GM12892 (cell line): Measurements from ENCODE around the gene SVIL.
"Not testable (repeated sequence)": the region's sequence is repeated elsewhere in the genome, so short reads cannot be mapped to it uniquely, and the experiment has no call there.

Experiments
- DNase-seq: peaks from one replicate; pipeline ENCODE4 v3.0.0; 2011; ENCODE audit not compliant: insufficient read length
- FAIRE-seq: peaks from 2 replicates; lab custom pipeline; 2011; peaks lifted over from hg19 to GRCh38; lab: Jason Lieb, UNC
- POLR2A ChIP-seq: IDR thresholded peaks from 2 replicates; pipeline ENCODE4 v1.6.1; 2011; ENCODE audit warnings: low read depth, low read length, control low read depth
- POLR2AphosphoS5 ChIP-seq: IDR thresholded peaks from 2 replicates; pipeline ENCODE4 v1.6.1; 2011; ENCODE audit warnings: low read depth, low read length, control low read depth
- TAF1 ChIP-seq: IDR thresholded peaks from 2 replicates; pipeline ENCODE4 v1.6.1; 2011; ENCODE audit warnings: low read depth, mild to moderate bottlenecking, control low read depth, low read length, borderline replicate concordance

SVIL gene

DNA sequence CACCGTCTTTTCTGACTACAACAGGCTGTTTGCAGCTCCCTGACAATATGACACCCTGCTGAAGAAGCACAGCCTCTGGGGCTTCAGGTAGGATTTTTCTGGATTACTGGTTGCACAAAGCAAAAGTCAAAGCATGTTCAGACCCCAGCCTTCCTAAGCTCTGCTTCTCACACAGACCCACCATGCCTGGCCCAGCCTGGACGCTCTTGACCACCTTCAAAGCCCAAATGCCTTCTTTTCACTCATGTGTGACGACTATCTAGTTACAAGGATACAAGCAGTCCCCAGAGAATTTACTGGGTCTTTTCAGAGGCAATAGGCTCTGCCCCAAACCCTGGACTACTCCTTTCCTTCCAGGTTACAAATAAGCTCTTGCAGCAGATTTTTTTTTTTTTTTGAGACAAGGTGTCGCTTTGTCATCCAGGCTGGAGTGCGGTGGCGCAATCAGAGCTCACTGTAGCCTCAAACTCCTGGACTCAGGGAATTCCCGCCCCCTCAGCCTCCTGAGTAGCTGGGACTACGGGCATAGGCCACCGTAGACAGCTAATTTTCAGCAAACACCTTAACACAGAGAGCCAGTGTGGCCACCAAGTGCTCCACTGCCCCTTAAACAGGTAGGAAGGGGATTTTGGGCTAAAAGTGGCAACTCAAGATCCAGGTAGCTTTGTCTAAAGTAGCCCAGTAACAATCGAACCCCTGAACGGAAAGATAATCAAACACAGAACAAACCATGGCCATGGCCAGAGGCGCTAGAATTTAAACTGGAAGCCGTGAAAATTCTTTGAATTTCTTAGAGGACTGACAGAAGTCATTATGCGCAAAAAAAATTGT, 16.2 kb downstream of the SVIL start:
- FAIRE-seq (no peak), DNase-seq (no peak)

DNA sequence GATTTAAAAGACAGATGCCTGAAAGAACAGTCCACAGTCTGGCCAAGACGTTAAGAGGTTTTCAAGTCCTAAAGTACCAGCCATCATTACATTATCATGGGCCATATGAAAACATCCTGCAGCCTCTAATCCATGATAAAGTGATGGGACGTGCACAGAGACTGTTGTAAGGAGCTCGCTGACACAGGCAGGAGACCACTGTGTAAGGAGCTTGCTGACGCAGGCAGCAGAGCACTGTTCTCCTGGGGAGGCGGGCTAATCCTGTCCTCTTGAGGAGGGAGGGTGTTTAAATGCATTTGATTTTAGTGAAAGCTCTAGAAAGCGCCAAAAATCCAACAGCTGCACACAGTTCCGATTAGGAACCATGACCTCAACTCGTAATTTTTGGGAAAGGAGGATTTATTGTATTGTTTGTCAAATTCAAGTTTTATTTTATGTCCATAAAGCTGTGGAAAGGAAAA, 16.9 kb downstream of the SVIL start:
- TF ChIP-seq TAF1, result no peak
- no peak for TF ChIP-seq POLR2AphosphoS5
- TF ChIP-seq POLR2A, result no peak
- FAIRE-seq, result no peak

More for the DNA sequence above, 16.2 kb downstream of the SVIL start:
- TF ChIP-seq POLR2A (no peak), TAF1 (no peak), POLR2AphosphoS5 (no peak)

DNA sequence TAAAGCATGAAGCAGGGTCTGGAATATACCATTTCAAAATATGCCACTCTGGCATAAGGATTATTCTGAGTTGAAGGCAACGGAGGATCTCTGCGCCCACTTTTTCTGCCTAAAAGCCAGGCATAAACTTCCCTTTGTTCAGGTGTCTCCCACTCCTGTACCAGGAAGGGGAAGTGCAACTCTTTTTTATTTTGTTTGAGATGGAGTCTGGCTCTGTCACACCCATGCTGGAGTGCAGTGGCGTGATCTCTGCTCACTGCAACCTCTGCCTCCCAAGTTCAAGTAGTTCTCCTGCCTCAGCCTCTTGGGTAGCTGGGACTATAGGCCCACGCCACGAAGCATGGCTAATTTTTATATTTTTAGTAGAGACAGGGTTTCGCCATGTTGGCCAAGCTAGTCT, 18.2 kb downstream of the SVIL start:
- DNase-seq (no peak), FAIRE-seq (no peak)
- TF ChIP-seq POLR2A, result no peak

More for the DNA sequence above, 16.9 kb downstream of the SVIL start:
- DNase-seq, result no peak

DNA sequence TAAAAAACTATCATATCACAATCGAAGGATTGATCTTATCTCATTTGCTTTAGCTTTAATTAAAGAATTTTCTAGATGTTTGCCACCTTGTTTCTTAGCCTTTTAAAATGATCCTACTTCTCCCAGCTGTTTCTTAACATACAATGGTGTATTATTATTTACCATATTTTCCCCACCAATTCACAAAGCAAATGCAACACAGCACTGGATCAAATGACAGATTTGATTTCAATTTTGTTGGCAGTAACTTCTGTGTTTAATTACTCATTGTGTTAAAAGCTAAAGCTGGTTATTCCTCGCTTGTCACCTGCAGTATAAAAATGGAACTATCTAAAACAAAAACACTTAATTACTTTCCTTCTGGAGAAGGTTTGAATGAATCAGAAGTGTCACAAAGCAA, 19.6 kb downstream of the SVIL start:
- TF ChIP-seq POLR2A (no peak), POLR2AphosphoS5 (no peak), TAF1 (no peak)

GRCh38 chr10:29614289-29614688, 20.5 kb downstream of the SVIL start:
- FAIRE-seq, DNase-seq: not testable (repeated sequence)

More for the DNA sequence above, 19.6 kb downstream of the SVIL start:
- no peak for FAIRE-seq
- no peak for DNase-seq

- TF ChIP-seq POLR2A (no peak), TAF1 (no peak), POLR2AphosphoS5 (no peak)
- no peak for FAIRE-seq
- no peak for DNase-seq
Measured at GRCh38 chr10:29613791-29614190, 21.0 kb downstream of the SVIL start.

GRCh38 chr10:29613196-29613595, 21.6 kb downstream of the SVIL start:
- FAIRE-seq (no peak), DNase-seq (no peak)
- TF ChIP-seq TAF1, result no peak
- TF ChIP-seq POLR2AphosphoS5, result no peak
- no peak for TF ChIP-seq POLR2A

DNA sequence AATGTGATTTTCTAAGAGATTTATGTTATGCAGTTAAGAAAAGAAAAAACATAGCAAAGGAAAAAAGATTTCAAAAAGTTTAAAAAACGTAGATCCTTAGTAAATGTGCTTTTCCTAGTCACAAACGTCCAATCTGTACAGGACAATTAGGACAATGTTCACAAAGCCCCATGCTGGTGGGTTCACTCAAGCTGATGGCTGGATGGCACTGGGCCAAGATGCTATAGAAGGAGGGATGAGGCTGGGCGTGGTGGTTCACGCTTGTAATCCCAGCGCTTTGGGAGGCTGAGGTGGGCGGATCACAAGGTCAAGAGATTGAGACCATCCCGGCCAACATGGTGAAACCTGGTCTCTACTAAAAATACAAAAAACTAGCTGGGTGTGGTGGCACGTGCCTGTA, 22.1 kb downstream of the SVIL start:
- no peak for DNase-seq

DNA sequence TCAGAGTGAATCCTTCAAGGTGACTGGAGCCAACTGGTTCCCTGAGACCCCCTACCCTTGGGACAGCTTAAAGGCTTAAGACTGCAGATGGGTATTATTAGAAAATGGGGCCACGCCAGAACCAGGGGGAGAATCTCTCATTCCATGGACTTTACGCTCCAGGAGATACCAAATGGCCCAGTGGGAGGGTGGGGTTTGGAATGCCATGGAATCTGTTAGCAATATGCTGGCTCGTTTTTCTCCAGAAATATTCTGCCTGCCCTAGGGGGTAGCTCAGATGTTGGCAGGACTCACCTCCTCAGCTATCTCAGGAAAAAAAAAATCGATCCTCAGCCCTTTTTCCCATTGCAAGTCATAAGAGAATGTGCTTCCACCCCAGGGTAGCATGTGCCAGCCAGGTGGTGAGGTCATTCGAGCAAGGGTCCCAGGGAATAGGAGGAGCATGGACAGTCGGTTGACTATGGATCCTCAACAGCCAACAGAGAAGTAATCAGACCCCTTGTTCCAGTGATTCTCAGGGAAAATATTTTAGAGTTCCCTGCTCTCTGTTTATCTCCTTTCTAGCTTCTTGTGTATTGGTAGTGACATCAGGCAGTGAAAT, 22.9 kb downstream of the SVIL start:
- no peak for TF ChIP-seq POLR2AphosphoS5
- no peak for FAIRE-seq
- DNase-seq, result no peak

More for the DNA sequence above, 22.1 kb downstream of the SVIL start:
- TF ChIP-seq POLR2AphosphoS5 (no peak), POLR2A (no peak), TAF1 (no peak)
- no peak for FAIRE-seq

DNA sequence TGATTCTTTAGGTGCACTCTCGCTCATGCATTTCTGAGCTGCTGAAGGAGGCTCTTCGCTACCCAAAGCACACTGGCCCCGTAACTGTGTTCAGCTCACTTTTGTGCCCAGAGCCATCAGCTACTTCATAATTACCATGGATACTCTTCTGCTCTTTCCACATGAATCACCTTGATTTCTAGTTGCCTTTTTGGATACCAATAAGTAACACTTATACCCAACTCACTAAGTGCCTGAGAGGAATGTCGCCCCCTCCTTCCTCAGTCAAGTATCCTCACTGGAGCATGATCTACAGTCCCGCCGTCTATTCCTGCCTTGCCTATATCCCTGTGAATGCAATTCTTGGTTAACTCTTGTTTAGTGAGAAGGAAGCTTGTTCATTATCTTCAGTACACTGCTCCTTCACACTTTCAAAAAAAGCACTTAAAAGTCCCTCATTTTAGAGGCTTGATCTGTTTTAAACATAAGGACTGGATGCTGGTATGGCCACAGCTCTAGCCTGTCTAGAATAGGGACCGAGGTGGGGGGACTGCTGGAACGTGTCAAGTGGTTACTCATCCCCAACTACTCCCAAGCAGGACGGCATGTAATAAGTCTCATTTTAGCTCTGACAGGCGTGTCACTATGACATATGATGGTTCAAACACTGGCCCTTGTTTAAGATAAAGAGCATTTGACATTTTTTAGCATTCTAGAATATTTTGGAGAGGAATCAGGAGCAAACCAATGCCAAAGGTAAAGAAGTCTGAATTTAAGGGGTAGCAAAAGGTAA, 23.7 kb downstream of the SVIL start:
- no peak for FAIRE-seq
- DNase-seq, result no peak
- TF ChIP-seq TAF1, result no peak
- TF ChIP-seq POLR2A, result no peak
- TF ChIP-seq POLR2AphosphoS5, result no peak

DNA sequence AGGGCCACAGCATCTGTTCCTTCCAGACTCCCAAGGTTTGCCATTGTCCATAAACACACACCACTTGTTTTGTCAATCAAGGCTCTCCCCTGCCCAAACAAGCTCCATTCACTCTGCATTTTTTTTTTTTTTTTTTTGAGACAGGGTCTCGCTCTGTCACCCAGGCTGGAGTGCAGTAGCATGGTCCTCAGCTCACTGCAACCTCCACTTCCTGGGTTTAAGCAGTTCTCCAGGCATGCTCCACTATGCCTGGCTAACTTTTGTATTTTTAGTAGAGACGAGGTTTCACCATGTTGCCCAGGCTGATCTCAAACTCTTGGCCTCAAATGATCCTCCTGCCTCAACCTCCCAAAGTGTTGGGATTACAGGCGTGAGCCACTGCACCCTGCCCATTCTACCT, 24.4 kb downstream of the SVIL start:
- not testable (repeated sequence) for FAIRE-seq, DNase-seq

DNA sequence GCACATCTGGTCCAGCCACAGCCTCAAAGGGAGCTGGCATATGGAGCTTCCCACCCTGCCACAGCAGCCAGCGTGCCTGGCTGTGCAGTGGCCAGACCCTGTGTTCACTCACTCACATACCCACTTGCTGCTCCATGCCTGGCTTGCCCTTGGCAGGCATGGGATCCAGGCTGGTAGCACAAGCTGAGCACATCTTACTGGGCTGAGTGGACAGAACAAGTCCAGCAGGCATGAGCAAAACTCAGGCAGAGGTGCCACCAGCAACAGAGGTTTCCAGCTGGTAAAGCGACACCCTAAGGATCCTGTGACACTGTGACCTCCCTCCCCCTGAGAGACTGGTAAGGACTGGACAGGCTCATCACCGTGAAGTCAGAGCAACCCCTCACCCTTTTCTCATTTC, 25.1 kb downstream of the SVIL start:
- DNase-seq (no peak), FAIRE-seq (no peak)
- TF ChIP-seq POLR2A (no peak), TAF1 (no peak), POLR2AphosphoS5 (no peak)
